Measurements from ENCODE around the gene PEPD.

PEPD gene

DNA sequence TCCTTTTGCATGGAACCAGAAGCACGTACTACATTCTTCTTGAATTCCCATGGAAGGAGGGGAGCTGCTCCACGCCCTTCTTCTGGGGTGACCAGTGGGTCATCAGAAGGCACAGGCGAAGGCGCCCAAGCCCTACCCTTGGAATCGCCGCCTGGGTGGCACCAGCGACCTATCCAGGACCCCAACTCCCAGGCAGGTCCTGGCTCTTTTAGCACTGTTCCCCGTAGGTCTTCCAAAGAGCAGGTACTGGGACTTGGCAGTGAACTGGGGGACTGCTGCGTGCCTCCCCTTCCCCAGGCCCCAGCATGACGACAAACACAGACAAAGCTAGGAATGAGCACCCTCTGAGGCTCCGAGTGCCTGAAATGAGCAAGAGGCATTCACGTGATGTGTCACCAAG is 103.1 kb downstream of the PEPD start:
- no peak for DNase-seq

DNA sequence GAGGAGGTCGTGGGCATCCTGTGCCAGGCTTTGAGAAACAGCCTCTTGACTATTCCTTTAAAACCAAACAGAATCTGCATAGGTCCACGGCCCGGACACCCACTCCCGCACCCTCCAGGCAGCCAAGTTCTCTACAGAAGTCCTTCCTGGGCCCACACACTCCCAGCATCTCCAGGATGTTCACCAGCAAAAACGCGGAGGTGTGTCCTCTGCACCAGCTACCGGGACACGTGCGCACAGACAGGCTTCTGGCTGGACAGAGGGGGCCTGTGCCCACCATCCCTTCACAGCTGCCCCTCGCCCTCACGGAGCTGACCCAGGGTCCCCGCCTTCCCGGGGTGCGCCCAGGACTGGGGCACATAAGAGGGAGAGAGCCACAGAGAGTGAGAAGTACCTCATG is 103.8 kb downstream of the PEPD start:
- DNase-seq, result no peak

DNA sequence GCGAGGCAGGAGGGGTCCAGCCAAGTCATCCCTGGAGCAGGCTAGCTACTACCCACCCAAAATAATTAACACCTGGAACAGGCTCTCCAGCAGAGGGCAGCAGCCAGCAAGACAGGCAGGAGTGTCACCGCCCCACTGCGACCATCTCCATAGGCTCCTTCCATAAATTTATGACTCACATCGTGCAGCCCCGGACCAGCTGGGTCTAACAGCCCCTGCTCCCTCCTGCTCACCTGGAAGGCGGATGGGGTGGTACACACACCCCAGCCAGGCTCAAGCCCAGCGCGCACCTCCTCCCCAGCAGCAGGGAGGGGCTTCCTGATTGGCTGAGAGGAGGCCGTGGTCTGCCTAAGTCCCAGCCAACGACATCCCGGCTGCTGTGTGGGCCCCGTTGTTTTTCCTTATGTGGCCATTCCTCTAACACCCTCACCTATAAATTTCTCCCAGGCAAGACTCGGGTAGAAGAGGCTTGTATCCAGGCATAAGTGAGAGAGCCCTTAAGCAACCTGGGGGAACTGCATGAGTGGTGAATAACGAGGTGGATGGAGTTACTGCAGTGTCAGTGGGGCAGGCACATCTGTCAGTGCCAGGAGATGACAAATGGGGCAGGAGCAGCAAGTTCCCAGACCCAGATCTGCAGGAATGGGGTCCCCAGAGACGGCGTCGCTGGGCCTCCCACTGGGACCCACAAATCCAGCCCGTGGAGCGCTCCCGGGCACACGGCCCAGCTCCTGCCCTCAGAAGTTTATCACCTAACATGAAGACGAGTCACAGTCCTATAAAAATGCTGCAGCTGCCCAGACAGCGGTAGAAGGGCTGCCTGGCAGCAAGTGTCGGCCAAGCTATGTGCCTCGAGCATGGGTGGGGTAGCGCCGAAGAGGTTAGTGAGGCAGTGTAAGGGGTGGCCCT is 105.0 kb downstream of the PEPD start:
- peak; percentile 82 for DNase-seq

DNA sequence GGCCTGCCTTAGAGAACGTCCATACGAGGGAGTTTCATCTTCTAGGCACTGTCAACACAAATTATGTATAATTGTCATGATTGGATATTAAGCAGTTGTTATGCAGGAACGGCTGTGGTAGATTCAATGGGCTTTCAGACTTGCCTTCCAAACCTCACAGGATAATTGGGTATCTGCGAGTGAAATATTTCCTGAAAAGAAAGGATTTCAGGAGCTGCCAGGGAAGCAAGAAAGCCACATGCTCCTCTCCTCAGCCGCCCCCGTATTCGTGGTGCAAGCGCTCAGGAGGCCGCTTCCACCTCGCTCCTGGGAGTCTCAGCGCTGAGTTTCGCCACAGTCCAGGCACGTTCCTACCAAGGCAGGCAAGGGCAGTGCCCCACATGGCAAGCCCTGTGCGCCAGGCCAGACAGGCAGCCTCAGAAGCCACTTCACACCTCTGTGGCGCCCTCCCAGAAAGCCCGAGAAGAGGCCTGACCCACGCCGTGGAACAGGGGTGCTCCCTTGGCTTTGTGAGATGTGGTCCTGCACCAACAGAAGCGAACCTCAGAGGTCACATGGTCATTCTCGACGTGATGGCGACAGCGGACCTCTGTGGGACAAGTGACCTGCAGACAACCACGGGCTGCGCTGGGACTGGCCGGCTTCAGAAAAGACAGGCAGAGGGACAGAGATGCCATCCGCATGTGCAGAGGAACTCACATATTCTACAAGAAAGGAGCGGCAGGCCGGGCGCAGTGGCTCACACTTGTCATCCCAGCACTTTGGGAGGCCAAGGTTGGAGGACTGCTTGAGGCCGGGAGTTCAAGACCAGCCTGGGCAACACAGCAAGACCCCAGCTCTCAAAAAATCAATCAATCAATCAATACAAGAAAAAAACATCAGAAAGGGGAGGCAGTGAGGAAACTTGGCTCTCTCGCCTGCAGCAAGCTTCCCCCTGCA is 106.7 kb downstream of the PEPD start:
- DNase-seq, result no peak

DNA sequence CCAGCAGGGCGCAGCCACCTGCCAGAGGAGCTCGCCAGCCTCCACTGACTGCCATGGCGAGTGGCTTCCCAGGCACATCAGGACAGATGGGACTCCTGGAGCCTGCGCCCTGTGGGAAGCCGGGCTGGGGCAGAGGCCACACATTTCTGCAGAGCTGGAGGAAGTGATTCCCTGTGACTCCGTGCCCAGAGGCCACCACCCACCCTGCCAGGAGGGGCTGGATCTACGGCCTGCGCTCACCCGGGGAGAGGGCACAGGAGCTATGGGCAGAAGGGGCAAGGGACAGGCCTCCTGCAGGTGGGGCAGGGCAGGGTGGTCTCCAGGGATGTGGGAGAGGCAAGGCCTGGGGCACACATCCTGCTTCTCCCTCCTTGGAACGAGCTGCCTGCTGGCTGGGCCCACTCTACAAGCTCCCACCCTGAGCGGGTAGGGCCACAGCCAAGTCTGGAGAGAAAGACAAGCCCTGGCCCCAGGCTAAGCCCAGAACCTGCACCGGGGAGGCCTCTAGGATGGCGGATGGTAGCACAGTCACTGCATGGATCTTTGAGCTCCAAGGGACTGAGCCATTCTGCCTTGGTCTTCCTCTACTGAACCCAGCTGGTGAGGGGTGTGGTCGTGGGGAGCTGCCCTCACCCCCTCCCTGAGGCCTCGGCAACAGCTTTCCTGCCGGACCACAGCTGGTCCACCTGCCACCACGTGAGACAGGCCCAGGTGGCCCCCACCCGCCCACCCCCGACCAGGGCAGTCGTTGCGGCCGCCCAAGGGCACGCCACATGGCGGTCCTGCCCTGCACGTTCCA is 107.5 kb downstream of the PEPD start:
- no peak for DNase-seq

DNA sequence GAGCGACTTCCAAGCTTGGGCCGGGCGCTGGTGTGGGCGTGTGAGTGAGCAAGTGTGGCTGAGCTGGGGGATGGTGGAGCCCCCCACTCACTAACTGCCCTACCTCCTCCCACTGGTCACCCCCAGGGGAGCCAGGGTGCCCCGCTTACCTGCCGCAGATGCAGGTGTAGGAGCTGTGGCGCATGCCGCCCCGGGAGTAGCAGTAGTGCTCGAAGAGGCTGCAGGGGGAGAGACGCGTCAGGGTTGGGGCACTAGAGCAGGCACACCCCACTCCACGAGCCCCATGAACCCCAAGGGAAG is 108.2 kb downstream of the PEPD start:
- no peak for DNase-seq

DNA sequence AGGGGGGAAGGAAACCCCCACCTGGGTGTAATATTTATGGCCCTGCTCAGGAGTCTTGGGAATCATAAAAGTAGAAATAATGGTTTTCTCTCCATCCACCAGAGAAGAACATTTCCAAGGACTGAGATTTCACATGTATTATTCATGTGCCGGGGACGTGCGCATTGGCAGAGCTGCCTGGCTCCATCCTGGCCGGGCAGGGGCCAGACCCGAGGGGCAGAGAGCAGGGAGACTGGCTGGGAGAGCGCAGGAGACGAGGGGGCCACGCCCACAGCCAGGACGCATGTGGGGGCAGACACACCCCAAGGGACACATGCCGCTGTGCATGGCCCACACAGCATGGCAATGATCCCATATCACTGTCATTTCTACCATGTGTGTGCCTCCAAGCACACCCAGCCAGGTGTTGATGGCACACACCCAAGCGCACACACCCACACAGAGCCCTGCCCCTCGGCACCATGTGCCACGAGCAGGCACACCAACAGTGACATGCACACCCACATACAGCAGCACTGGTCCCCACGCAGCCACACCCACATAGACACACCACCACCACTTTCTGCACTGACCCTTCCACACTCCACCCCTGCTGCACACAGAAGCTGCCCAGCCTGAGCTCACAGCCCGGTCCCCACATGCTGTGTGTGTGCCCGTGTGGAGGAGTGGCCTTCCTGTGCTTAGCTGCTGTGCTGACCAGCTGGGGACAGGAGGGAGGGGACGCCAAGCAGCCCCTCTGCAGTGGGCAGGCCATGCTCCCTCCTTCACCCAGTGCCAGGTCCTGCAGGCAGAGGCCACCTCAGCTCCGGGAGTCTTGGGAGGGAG is 108.8 kb downstream of the PEPD start:
- DNase-seq, result no peak

DNA sequence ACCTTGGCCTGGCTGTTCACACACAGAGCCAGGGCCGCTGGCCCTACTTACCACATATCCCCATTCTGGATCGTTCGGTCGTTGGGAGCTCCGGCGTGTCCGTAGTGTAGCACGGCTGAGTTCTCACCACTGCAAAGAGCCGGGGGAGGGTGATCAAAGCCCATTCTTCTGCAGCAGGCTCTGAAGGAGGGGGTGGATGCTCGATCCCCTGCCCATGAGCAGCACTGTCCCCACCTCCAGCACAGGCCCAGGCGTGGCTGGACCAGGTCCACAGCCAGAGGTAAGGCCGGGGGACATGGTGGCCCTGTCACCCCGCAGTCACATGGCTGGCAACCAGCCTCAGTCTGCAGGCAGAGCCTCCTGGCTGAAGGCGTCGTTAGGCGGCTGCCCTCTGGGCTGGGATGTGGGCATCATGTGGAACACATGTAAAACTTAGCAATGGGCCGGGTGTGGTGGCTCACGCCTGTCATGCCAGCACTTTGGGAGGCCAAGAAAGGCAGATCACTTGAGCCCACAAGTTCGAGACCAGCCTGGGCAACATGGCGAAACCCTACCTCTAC is 109.9 kb downstream of the PEPD start:
- DNase-seq, result no peak

DNA sequence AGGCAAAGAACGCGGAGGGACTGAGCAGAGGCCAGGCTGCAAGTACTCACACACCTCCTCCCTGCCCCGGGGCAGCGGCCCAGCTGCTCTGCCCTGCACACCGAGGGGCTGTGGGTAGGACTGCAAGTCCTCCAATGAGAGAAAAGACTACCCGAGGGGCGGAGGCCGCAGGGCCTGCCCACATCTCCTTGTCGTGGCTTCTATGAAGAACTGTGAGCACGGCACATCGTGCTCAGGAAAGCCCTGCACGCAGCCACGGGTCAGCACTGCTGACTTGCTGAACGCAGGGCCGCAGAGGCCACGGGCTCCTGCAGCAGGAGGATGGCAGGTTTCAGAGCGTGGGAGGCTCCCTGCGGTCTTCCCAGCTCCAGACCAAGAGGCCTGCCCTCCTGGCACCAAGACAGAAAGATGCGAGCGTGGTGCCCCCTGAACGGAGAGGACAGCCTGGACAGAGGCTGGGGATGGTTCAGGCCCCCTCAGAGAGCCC is 110.6 kb downstream of the PEPD start:
- DNase-seq, result no peak

DNA sequence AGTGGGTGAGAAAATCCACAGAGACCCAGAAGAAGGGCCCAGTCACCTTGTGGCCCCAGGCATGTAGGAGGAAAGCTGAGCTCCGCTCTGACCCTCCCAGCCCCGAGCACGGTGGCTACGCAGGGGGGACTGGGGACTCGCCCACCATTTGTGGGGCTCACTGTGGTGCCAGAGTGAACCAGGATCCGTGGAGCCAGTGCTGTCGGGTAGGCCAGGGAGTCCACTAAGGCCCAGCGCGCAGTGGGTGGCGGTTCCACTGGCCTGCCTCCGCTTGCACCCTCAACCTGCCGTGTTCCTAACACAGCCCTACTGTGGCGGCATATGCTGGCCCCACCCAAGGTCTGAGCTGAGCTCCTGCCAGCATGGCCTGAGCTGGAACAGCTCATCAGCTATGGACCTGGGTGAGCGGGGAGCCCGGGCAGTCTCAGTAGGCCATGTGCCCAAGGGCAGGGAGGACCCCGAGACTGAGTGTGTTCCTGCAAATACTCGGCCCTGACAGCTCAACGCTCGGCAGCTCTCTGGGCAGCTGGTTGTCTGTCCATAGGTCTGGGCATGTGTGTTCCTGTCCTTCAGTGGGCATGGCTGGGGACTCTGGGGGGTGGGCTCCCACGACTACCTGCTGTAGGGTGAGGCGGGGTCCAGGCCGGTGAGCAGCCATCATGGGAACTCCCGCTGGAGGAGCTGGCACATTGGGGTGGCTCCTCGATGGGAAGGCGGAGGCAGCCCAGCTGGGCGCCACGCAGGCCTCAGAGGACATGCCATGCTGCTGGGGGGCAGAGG is 111.5 kb downstream of the PEPD start:
- DNase-seq, result no peak

DNA sequence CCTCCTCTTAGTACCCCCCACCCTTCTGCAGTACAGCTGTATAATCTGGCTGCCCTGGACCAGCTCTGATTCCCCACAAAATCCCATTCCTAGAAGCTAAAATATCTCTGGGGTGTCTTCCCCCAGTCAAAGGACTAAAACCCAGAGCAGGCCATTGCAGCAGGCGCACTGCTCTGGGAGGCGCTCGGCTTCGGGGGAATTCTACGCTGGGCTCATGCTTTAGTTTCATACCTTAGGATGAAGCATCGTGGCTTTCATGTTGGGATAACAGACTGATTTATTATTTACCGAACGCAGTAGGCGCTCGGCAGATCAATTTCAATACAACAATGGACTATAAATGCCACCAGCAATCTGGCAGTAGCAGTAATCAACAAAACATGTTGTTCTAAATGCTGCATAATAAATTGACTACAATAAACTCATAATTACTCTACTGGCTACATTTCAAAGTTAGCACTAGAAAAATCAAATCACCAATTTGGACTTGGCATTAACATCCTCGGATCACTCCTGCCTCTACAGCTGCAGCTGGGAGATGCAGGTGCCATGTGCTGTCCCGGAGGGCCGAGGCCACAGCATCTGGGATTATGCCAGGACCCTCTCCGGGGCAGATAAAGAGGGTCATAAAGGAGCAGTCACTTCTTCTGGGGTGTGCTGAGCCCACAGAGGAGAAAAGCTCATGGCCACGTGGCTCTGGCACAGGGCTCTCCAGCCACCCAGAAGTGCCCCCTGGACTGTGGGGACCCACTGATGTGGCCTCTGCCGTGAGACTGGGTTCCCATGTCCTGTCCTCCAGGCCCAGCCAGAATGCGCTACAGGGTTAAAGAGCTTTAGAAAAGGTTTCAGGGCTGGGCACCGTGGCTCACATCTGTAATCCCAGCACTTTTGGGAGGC is 112.8 kb downstream of the PEPD start:
- no peak for DNase-seq

DNA sequence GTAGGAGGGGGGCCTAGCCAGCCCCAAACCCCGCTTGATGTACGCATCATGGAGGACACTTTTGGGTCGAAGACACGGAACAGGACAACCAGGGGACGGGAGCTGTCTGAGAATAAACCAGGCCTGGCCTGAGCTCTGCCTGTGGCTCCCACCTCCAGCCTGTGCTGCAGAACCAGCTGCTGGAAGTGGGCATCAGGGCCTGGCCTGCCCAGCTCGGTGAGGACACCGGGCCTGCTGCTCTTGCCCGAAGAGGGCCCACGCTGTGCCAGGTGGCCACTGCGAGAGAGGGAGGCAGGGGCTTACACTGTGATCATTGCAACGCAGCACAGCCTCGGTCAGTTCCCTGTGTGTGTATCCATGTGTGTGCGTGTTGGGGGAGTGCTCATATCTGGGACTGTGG is 113.5 kb downstream of the PEPD start:
- no peak for DNase-seq

DNA sequence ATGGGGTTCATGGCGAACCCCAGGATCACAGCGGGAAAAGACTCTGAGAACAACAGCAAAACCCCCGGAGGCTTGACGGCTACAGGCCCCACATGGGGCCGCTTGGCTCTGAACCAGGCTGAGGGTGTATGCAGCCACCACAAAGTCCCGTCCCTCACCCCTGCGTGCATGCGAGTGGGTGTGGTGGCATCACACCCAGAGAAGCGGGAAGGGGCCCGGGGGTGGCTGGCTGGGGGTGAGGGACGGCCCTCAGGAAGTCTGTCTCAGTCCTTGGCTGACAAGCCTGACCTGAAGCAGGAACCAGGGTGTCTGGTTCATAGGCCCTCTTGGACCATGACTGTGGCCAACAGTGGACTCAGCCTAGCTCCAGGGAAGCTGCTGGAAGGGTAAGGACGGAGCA is 113.9 kb downstream of the PEPD start:
- DNase-seq, result no peak

DNA sequence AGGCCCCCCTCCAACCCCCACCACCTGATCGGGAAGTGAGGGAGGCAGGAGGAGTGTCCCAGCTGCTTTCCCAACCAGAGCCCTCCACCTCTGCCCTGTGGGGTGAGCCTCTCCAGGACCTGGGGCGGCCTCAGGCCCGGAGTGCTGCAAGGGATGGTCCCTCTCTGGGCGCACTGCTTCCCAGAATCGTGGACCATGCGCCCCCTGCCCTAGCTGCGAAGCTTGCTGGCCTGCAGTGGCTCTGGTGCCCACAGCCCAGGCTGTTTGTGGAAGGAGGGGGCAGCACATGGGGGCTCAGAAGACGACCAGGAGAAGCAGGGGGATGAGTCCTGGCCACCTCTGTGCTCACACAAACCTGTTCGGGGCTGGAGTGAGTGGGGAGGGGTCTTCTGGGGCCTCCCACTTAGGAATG is 114.4 kb downstream of the PEPD start:
- DNase-seq, result no peak

DNA sequence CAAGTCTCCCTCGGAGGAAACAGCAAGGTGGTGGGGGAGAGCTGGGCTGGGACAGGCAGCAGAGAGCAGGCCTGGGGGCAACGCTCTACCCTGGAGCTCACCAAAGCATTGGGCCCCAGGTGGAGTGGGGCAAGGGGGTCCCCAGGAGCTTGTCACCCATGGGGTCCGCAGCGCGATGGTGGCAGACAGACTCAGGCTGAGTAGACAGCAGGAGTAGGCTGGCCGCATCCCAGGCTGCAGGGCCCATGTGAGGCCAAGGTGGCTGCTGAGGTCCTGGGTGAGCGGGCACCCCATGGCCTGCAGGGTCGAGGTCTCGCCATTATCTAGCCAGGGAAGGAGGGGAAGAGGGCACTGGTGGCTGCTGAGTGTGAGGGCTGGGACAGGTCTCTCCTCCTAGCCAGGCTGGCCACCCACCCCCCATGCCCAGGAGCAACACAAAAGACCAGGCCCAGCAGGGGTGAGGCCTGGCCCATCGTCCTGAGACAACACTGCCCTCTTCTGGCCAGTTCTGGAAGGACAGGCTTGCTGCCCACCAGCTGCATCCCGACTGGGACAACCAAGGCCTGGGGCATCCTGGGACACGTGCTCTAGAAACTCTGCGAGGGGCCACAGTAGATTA is 115.0 kb downstream of the PEPD start:
- no peak for DNase-seq

DNA sequence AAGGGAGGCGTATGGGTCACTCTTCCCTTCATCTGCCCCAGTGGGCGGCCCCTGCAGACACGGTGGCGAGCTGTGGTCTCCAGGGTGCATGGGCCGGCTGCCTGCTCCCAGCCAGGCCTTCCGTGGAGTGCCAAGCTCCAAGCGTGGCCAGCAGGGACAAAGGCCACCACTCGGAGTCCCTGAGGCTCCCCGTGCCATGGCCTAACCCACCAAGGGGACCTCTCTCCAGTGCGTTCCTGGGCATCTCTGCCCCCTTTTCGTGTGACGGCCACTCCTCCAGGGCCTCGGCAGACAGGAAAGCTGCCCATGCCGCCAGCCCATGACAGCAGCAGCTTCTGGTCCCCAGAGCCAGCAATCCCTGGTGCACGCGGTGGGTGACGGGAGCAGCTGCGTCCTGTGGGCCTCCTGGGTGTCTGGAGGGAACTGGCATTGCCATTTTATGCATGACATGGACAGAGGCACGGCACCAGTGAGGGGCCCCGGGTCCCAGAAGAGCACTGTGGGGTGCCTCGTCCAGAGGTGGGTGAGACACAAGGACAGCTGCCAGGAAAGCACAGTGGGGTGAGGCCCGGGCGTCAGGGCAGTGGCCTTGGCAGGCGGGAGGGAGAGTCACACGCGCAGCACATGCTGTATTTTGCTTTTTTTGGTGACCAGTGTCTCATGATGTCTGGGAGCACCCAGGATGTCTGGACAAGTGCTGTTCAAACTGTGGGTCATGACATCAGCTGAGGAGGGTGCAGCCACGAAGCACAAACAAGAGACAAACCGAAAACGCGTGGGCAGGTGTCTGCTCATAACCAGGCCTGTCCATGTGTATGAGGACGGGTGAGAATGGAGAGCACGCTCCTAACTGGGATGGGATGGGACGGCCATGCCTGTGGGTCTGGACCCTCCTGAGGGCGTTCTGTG is 115.8 kb downstream of the PEPD start:
- DNase-seq, result no peak

DNA sequence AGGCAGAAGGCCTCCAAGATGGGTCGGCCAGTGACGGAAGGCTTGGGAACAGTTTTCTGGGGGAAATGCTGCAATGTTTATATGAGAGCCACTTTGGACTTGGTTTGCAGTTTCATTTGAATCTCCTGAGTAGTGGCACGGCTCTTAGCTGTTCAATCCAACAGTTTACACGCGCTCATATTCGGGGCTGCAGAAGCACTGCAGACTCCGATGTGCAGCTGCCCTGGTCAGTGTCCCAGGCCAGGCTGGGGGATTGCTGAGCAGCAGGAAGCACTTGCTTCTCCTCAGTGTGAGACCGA is 116.4 kb downstream of the PEPD start:
- DNase-seq, result no peak

DNA sequence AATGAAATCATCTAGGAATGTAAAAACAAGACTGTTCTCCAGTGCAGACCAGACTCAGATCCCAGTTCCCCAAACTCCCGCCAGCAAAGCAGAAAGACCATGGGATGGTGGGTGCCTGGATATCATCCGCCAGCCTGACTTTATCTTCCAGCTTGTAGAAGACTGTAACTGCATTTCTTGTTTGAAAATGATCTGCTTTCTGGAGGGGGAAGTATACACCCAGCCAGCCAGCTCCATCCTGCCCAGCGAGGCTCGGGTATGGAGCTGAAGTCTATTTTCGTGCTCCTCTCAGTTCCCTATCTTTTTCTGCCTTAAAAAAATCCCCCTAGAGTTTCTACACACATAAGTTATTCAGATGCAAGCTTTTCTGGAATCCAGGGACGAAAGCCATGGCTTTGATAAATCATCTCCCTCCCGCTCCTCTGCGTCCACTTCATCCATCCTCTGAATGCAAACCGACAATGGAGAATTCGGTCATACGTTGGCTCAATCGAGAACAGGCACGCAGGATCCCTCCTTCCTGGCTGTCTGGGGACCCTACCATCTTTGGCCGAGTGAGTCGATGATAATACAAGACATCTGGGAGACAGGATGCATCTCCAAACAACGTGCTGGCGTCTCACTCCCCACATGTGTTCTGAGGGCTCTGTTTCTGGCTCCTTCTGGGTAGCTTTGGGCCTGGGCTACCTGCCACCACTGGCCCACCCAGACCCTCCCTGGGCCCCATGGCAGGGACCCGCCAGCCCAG is 116.9 kb downstream of the PEPD start:
- DNase-seq, result no peak
